Neuronal stem cell (in vitro differentiated cells): Measurements from ENCODE around the gene EIPR1.
"Not testable (repeated sequence)": the region's sequence is repeated elsewhere in the genome, so short reads cannot be mapped to it uniquely, and the experiment has no call there.

Experiments
- DNase-seq: peaks from one replicate; pipeline ENCODE4 v3.0.0-alpha.2; 2013; ENCODE audit warnings: low spot score
- H2AFZ ChIP-seq: one replicate; pipeline ENCODE4 v1.6.1; 2013; ENCODE audit warnings: mild to moderate bottlenecking, low read length, inconsistent platforms
- H2AK5ac ChIP-seq: 2 replicates; pipeline ENCODE4 v1.6.1; 2013; ENCODE audit warnings: low read depth, mild to moderate bottlenecking, inconsistent platforms, low read length, moderate library complexity, mixed read lengths
- H2BK120ac ChIP-seq: 2 replicates; pipeline ENCODE4 v1.6.1; 2013; ENCODE audit warnings: low read depth, mild to moderate bottlenecking, inconsistent platforms, low read length, moderate library complexity, mixed read lengths
- H2BK12ac ChIP-seq: one replicate; pipeline ENCODE4 v1.6.1; 2013; ENCODE audit warnings: low read length, inconsistent platforms
- H2BK15ac ChIP-seq: 2 replicates; pipeline ENCODE4 v1.6.1; 2013; ENCODE audit warnings: mild to moderate bottlenecking, low read length, inconsistent platforms, mixed read lengths
- H2BK5ac ChIP-seq: one replicate; pipeline ENCODE4 v1.6.1; 2013; ENCODE audit warnings: inconsistent platforms, mild to moderate bottlenecking, low read length, moderate library complexity
- H3K14ac ChIP-seq: one replicate; pipeline ENCODE4 v1.6.1; 2013; ENCODE audit warnings: low read length, inconsistent platforms
- H3K18ac ChIP-seq: 2 replicates; pipeline ENCODE4 v1.6.1; 2013; ENCODE audit warnings: low read length, inconsistent platforms
- H3K23ac ChIP-seq: 2 replicates; pipeline ENCODE4 v1.6.1; 2013; ENCODE audit warnings: low read depth, mild to moderate bottlenecking, mixed read lengths, low read length, inconsistent platforms; ENCODE audit not compliant: poor library complexity
- H3K27ac ChIP-seq: replicated peaks from 3 replicates; pipeline ENCODE4 v1.5.1; 2013; ENCODE audit warnings: low read length, inconsistent platforms
- H3K27me3 ChIP-seq, 3 experiments: 2 replicates each; pipeline ENCODE4 v1.6.1; 2013; ENCODE audit warnings: low read length in 3 of 3, mild to moderate bottlenecking in 2 of 3, inconsistent platforms in 1 of 3, low read depth in 1 of 3, mixed read lengths in 1 of 3, moderate library complexity in 1 of 3; ENCODE audit not compliant: control insufficient read depth in 3 of 3, insufficient read depth in 3 of 3
- H3K36me3 ChIP-seq, 2 donors: replicated peaks in 1 of 2; 2 replicates each; pipeline ENCODE4 v1.6.1; 2013; ENCODE audit warnings: low read length in 2 of 2; ENCODE audit not compliant: control insufficient read depth in 2 of 2, insufficient read depth in 2 of 2
- H3K4ac ChIP-seq: 2 replicates; pipeline ENCODE4 v1.6.1; 2013; ENCODE audit warnings: inconsistent platforms, mild to moderate bottlenecking, low read length, moderate library complexity
- H3K4me1 ChIP-seq, 2 donors: 1 replicate in 1 of 2; 2 replicates in 1 of 2; pipeline ENCODE4 v1.6.1; 2013; ENCODE audit warnings: low read length in 2 of 2, low read depth in 1 of 2; ENCODE audit not compliant: control insufficient read depth in 2 of 2, insufficient read depth in 1 of 2
- H3K4me2 ChIP-seq: one replicate; pipeline ENCODE4 v1.6.1; 2013; ENCODE audit warnings: mild to moderate bottlenecking, low read length, inconsistent platforms; ENCODE audit not compliant: insufficient read depth, poor library complexity, severe bottlenecking
- H3K4me3 ChIP-seq, 2 donors: 2 replicates each; pipeline ENCODE4 v1.5.1; 2013; ENCODE audit warnings: low read length in 2 of 2, mild to moderate bottlenecking in 2 of 2, inconsistent platforms in 1 of 2, moderate library complexity in 1 of 2
- H3K79me1 ChIP-seq: one replicate; pipeline ENCODE4 v1.6.1; 2013; ENCODE audit warnings: low read depth, mild to moderate bottlenecking, inconsistent platforms, low read length, moderate library complexity
- H3K9ac ChIP-seq: one replicate; pipeline ENCODE4 v1.6.1; 2013; ENCODE audit warnings: mild to moderate bottlenecking, low read depth, low read length, inconsistent platforms; ENCODE audit not compliant: poor library complexity
- H3K9me3 ChIP-seq, 2 donors: replicated peaks in 1 of 2; 2 replicates each; pipeline versions ENCODE3 to v1.6.1; 2013; ENCODE audit warnings: low read length in 2 of 2, mild to moderate bottlenecking in 2 of 2, inconsistent platforms in 1 of 2, low read depth in 1 of 2, mixed read lengths in 1 of 2, moderate library complexity in 1 of 2; ENCODE audit not compliant: control insufficient read depth in 2 of 2, insufficient read depth in 1 of 2
- H4K8ac ChIP-seq: one replicate; pipeline ENCODE4 v1.6.1; 2013; ENCODE audit warnings: low read depth, mild to moderate bottlenecking, inconsistent platforms, low read length, moderate library complexity
- H4K91ac ChIP-seq: one replicate; pipeline ENCODE4 v1.6.1; 2013; ENCODE audit warnings: low read length, low read depth, mild to moderate bottlenecking, inconsistent platforms; ENCODE audit not compliant: poor library complexity
- WGBS, 2 donors: extraction: QIAGEN DNeasy Blood & Tissue Kit; methylation state at CpG; one replicate each; pipeline ENCODE4 v1.1.7; 2013; ENCODE audit warnings: missing lambda C conversion rate in 2 of 2, mixed read lengths in 1 of 2; ENCODE audit not compliant: insufficient read length in 2 of 2, insufficient replicate concordance in 1 of 2; ENCODE audit errors: extremely low coverage in 2 of 2; 5-methylcytosine and 5-hydroxymethylcytosine counted together

The EIPR1 gene

GRCh38 chr2:3357446-3357845, 20.2 kb downstream of the EIPR1 start:
- not testable (repeated sequence) for H3K4ac ChIP-seq, H2BK12ac ChIP-seq, H4K91ac ChIP-seq, H2BK120ac ChIP-seq, H3K79me1 ChIP-seq, H3K27ac ChIP-seq, H3K9ac ChIP-seq, H3K23ac ChIP-seq, H3K14ac ChIP-seq, H3K9me3 ChIP-seq, H3K18ac ChIP-seq, DNase-seq, H3K4me2 ChIP-seq, H3K4me1 ChIP-seq, H4K8ac ChIP-seq, H2AK5ac ChIP-seq, H2BK5ac ChIP-seq, H3K4me3 ChIP-seq, H2AFZ ChIP-seq, H2BK15ac ChIP-seq, H3K27me3 ChIP-seq
- peaks cover 8 to 24% of the 10 kb centered on the region in 2 donors for H3K36me3 ChIP-seq
- no CpG with 5 or more reads among the region's 2 CpGs for WGBS, 2 donors

- H3K79me1 ChIP-seq: peaks cover 2% of the 10 kb centered on the region
- no CpG with 5 or more reads among the region's 2 CpGs for WGBS, 2 donors
- no peak overlapping the region for H3K4me3 ChIP-seq
- H3K27me3 ChIP-seq: peaks cover 0 to 3% (median 0%) of the 10 kb centered on the region in 3 experiments
- H2AFZ ChIP-seq: no peak overlapping the region
- peaks cover 0 to under 1% of the 10 kb centered on the region in 2 donors for H3K4me1 ChIP-seq
- no peak overlapping the region for H3K27ac ChIP-seq
- H2BK5ac ChIP-seq: no peak overlapping the region
- H2AK5ac ChIP-seq: no peak overlapping the region
- H3K36me3 ChIP-seq: peaks cover 9 to 27% of the 10 kb centered on the region in 2 donors
- no peak overlapping the region for H3K9ac ChIP-seq
- H4K91ac ChIP-seq: no peak overlapping the region
- H2BK15ac ChIP-seq: no peak overlapping the region
- no peak overlapping the region for H3K4ac ChIP-seq
- DNase-seq: no peak
- H3K9me3 ChIP-seq: no peaks in the 10 kb centered on the region
- H3K18ac ChIP-seq: no peak overlapping the region
- no peak overlapping the region for H3K14ac ChIP-seq
- H2BK12ac ChIP-seq: no peak overlapping the region
- no peak overlapping the region for H4K8ac ChIP-seq
- no peak overlapping the region for H3K23ac ChIP-seq
- H3K4me2 ChIP-seq: no peak overlapping the region
- no peak overlapping the region for H2BK120ac ChIP-seq
Measured at GRCh38 chr2:3356799-3357198, 20.8 kb downstream of the EIPR1 start.

GRCh38 chr2:3355951-3356569, 21.6 kb downstream of the EIPR1 start:
- no CpG with 5 or more reads among the region's 8 CpGs for WGBS, 2 donors
- Histone ChIP-seq H3K9me3 (no peaks in the 10 kb centered on the region), H3K27ac (no peak overlapping the region), H3K79me1 (peaks cover 2% of the 10 kb centered on the region), H4K91ac (no peak overlapping the region), H2AFZ (no peak overlapping the region), H3K27me3 (peaks cover 0 to 3% (median 0%) of the 10 kb centered on the region in 3 experiments), H2BK120ac (no peak overlapping the region), H2BK12ac (no peak overlapping the region), H3K14ac (no peak overlapping the region), H3K9ac (no peak overlapping the region), H3K36me3 (peaks cover 9 to 30% of the 10 kb centered on the region in 2 donors), H3K23ac (no peak overlapping the region), H2BK15ac (no peak overlapping the region), H3K4ac (no peak overlapping the region), H3K18ac (no peak overlapping the region), H3K4me1 (no peaks in the 10 kb centered on the region), H2AK5ac (no peak overlapping the region), H4K8ac (no peak overlapping the region), H3K4me3 (no peak overlapping the region), H2BK5ac (no peak overlapping the region), H3K4me2 (no peak overlapping the region)
- DNase-seq: no peak

GRCh38 chr2:3354986-3355385, 22.6 kb downstream of the EIPR1 start:
- peaks cover 0 to 3% (median 0%) of the 10 kb centered on the region in 3 experiments for H3K27me3 ChIP-seq
- no peak overlapping the region for H3K4me3 ChIP-seq
- H3K4me2 ChIP-seq: no peak overlapping the region
- no peak overlapping the region for H2BK12ac ChIP-seq
- WGBS, 2 donors: no CpG with 5 or more reads among the region's 3 CpGs
- no peak overlapping the region for H2BK15ac ChIP-seq
- peaks cover 9 to 30% of the 10 kb centered on the region in 2 donors for H3K36me3 ChIP-seq
- H3K79me1 ChIP-seq: peaks cover 2% of the 10 kb centered on the region
- no peaks in the 10 kb centered on the region for H3K9me3 ChIP-seq
- no peak for DNase-seq
- H2AK5ac ChIP-seq: no peak overlapping the region
- H2BK120ac ChIP-seq: no peak overlapping the region
- no peak overlapping the region for H2BK5ac ChIP-seq
- no peak overlapping the region for H3K14ac ChIP-seq
- no peak overlapping the region for H3K23ac ChIP-seq
- H3K4ac ChIP-seq: no peak overlapping the region
- H4K91ac ChIP-seq: no peak overlapping the region
- no peak overlapping the region for H3K9ac ChIP-seq
- no peak overlapping the region for H3K18ac ChIP-seq
- no peak overlapping the region for H4K8ac ChIP-seq
- no peaks in the 10 kb centered on the region for H3K4me1 ChIP-seq
- no peak overlapping the region for H2AFZ ChIP-seq
- H3K27ac ChIP-seq: no peak overlapping the region
